Hair follicle dermal papilla cell (primary cell): Measurements from ENCODE around the gene MEMO1. TPM values are rescaled to one million over a fixed set of nuclear protein-coding genes. Genes with fewer than 3 reads are reported as not detected.

Source experiments
- total RNA-seq: library from RNA; depleted of rRNA; stranded (reverse); fragments of >200 nt; gene quantifications from 2 replicates; pipeline ENCODE4 v1.2.3, GENCODE V29; 2012

MEMO1 gene
- 26.4 and 33.6 TPM in 2 replicates for total RNA-seq

DNA sequence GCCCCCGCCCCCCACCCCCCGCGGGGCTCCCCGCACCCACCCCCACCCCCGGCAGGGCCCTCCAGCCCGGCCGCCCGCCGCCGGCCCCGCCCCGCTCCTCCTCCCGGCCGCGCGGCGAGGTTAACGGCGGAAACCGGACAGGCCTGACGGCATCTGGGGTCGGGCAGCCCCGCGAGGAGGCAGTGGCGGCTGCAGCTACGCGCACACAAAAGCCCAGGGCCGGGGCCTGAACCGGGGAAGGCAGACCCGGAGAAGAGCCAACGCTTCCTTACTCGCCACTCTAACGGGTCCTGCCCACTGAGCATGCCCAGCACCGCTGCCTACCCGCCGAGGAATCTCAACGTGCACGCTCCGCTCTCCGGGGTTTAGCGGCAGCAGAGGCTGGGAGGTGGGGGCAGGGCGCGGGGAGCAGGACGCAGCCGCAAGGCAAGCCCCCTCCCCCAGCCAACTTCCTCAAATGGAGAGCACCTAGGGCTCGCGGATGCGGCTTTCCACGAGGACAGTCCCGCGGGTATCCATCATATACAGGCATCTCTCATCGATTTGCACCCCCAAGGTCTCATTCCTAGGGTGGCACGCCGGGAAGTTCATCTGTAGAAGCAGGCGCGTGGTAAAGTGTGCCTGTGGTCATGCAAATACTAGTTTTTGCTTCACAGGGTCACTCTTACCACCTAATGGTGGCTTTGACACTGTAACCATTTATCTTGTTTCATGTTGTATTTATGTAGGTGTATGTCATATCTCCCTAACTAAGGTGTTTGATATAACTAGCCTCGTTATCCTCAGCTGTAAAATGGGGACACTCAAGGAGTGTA lies at the start of gene MEMO1:
TSS of gene MEMO1 (minus strand) at position 339 of the 815 bp plus-strand sequence. CDS start 761 bp downstream, outside the sequence.

GRCh38 chr2:32039447-32040219 lies 28.8 kb upstream of the MEMO1 start, which contains the start of gene DPY30:
Gene DPY30, minus strand, starts transcription at chr2:32039805. Its CDS starts 349 bp downstream, at chr2:32039456.

Other genes with a start within 250 kb of the MEMO1 start
- 28.6 and 39.7 TPM in 2 replicates for gene DPY30, start 28.8 kb upstream of the MEMO1 start, total RNA-seq
- gene SPAST, start 52.5 kb upstream of the MEMO1 start, total RNA-seq = 18.7 and 19.4 TPM in 2 replicates
- 29.1 and 32.0 TPM in 2 replicates for gene SLC30A6, start 154.9 kb upstream of the MEMO1 start, total RNA-seq